Mononuclear cell (primary cell): ENCODE data around the gene CCDC126. TPM values are rescaled to one million over a fixed set of nuclear protein-coding genes. Genes with fewer than 3 reads are reported as not detected.
"Not testable (repeated sequence)": the region's sequence is repeated elsewhere in the genome, so short reads cannot be mapped to it uniquely, and the experiment has no call there.

Experiments
- H3K27me3 ChIP-seq: 2 replicates; pipeline ENCODE4 v1.6.0; 2011; ENCODE audit warnings: low read length, control low read depth; ENCODE audit not compliant: insufficient read depth
- H3K4me1 ChIP-seq: 2 replicates; pipeline ENCODE4 v1.5.1; 2011; ENCODE audit warnings: mild to moderate bottlenecking, low read length, control low read depth; ENCODE audit not compliant: insufficient read depth
- H3K4me3 ChIP-seq: 2 replicates; pipeline ENCODE4 v1.5.1; 2011; ENCODE audit warnings: mild to moderate bottlenecking, low read length, moderate library complexity
- H3K9me3 ChIP-seq: 2 replicates; pipeline ENCODE4 v1.5.1; 2011; ENCODE audit warnings: low read depth, mild to moderate bottlenecking, control low read depth, low read length
- total RNA-seq: library from RNA; depleted of rRNA; stranded (reverse); fragments of >200 nt; gene quantifications from one replicate; pipeline ENCODE4 v1.2.3, GENCODE V29; 2012

CCDC126 gene
- total RNA-seq, 1 donor, result 32.5 TPM

GRCh38 chr7:23662124-23662983 is 65.2 kb downstream of the CCDC126 start:
- no peaks in the 10 kb centered on the region for H3K9me3 ChIP-seq
- no peaks in the 10 kb centered on the region for H3K27me3 ChIP-seq
- no peaks in the 10 kb centered on the region for H3K4me1 ChIP-seq
- H3K4me3 ChIP-seq, result no peak overlapping the region

GRCh38 chr7:23662984-23663313 is 65.8 kb downstream of the CCDC126 start:
- H3K4me1 ChIP-seq, result no peaks in the 10 kb centered on the region
- no peaks in the 10 kb centered on the region for H3K9me3 ChIP-seq
- H3K4me3 ChIP-seq, result no peak overlapping the region
- no peaks in the 10 kb centered on the region for H3K27me3 ChIP-seq

DNA sequence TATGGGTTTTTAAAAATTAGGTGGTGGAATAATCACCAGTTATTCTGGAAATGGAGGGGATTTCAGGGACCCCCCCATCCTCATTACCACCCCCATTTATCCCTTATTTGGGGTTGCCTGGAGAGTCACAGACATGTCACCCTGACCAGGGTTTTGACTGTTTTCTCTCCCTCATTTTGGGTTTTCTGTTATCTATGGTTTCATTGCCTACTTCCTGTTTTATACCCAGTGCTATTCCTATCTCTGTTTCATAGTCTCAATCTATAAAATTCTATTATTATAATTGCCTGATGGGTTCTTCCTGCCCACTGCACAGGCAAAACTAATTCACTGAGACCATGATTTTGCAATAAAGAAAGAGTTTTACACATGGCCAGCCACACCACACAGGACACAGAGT is 66.9 kb downstream of the CCDC126 start:
- Histone ChIP-seq H3K4me1 (no peaks in the 10 kb centered on the region), H3K4me3 (no peak overlapping the region), H3K27me3 (no peaks in the 10 kb centered on the region), H3K9me3 (no peaks in the 10 kb centered on the region)

DNA sequence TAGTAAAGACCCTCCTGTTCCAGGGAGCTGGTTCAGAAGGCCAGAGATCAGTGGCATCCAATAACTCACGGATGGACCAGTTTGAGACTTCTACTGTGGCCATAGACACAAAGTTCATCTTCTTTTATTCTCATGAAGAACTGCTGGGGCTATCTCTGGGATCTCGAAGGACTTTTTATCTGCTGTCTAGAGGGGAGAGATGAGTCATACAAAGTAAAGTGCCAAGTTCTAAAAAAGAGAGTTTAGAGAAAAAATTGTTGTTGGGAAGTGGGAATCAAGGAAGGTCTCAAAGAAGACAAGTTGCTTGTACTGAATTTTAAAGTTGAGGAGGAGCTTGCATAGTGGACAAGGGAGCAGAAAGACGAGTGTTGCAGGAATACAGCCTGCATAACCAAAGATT is 74.9 kb downstream of the CCDC126 start:
- no peaks in the 10 kb centered on the region for H3K27me3 ChIP-seq
- no peaks in the 10 kb centered on the region for H3K4me1 ChIP-seq
- no peaks in the 10 kb centered on the region for H3K9me3 ChIP-seq
- no peak overlapping the region for H3K4me3 ChIP-seq

- H3K27me3 ChIP-seq, result no peaks in the 10 kb centered on the region
- H3K9me3 ChIP-seq, result no peaks in the 10 kb centered on the region
- peak within 1 kb of the TSS; percentile 70 for H3K4me3 ChIP-seq
- peaks cover 7% of the 10 kb centered on the region for H3K4me1 ChIP-seq
Measured at GRCh38 chr7:23679898-23680413, 82.8 kb downstream of the CCDC126 start, which contains the start of gene FAM221A. FAM221A (plus strand) TSS chr7:23680199; CDS start chr7:23680219, 20 bp downstream.

- Histone ChIP-seq H3K9me3 (no peaks in the 10 kb centered on the region), H3K27me3 (no peaks in the 10 kb centered on the region), H3K4me1 (peaks cover 7% of the 10 kb centered on the region), H3K4me3 (peak overlapping the region; percentile 70)
Measured at GRCh38 chr7:23680414-23681405, 83.5 kb downstream of the CCDC126 start.

- H3K4me1 ChIP-seq, H3K4me3 ChIP-seq, H3K9me3 ChIP-seq, H3K27me3 ChIP-seq: not testable (repeated sequence)
Measured at GRCh38 chr7:23684041-23684440, 86.9 kb downstream of the CCDC126 start.

- Histone ChIP-seq H3K4me3 (no peak overlapping the region), H3K27me3 (no peaks in the 10 kb centered on the region), H3K4me1 (peaks cover 5% of the 10 kb centered on the region), H3K9me3 (no peaks in the 10 kb centered on the region)
Measured at GRCh38 chr7:23685731-23686130, 88.5 kb downstream of the CCDC126 start.

DNA sequence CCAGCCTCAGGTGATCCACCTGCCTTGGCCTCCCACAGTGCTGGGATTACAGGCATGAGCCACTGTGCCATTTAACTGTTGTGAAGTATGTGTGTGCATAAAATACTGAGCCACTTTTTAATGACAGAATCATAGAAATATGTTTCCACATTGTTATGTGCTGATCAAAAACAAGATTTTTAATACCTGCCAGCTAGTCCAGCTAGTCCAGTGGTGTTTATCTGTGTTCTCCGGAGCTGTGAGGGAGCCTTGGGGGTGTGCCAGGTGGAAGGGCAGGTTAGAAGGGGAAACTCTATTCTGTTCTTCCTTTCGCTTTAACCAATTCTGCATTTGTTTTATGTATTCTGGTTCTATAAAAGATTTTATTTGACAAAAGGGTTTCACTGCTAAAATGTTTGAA is 89.8 kb downstream of the CCDC126 start:
- H3K4me1 ChIP-seq, result no peaks in the 10 kb centered on the region
- no peak overlapping the region for H3K4me3 ChIP-seq
- no peaks in the 10 kb centered on the region for H3K27me3 ChIP-seq
- H3K9me3 ChIP-seq, result no peaks in the 10 kb centered on the region

DNA sequence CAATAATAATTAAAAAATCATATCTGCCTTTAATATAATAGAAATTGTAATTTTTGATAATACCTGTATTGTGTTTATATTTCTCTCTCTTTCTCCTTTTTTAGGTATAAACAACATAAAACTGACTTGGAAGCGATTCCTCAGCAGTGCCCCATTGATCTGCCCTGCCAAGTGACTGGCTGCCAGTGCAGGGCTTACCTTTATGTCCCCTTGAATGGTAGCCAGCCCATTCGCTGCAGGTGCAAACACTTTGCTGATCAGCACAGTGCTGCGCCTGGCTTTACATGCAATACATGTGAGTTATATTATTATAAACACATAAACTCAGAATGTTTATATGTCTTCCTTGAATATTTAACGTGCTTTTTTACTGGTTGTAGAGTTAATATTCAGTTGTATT is 92.0 kb downstream of the CCDC126 start:
- Histone ChIP-seq H3K9me3 (no peaks in the 10 kb centered on the region), H3K27me3 (no peaks in the 10 kb centered on the region)

DNA sequence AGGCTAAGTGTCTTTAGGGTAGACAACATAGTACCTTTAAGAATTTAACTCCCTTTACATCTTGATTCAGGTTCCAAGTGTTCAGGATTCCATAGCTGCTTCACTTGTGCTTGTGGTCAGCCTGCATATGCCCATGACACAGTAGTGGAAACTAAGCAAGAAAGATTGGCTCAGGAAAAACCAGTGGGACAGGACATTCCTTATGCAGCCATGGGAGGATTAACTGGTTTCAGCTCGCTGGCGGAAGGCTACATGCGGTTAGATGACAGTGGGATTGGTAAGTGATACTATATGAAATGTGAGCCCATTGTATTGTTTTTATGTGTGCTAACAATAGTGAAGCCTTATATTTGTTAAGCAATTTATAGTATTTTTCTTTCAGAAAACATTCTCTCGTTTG is 94.1 kb downstream of the CCDC126 start:
- no peaks in the 10 kb centered on the region for H3K4me1 ChIP-seq
- H3K9me3 ChIP-seq, result no peaks in the 10 kb centered on the region
- H3K4me3 ChIP-seq, result no peak overlapping the region
- no peaks in the 10 kb centered on the region for H3K27me3 ChIP-seq

More for the DNA sequence above, 92.0 kb downstream of the CCDC126 start:
- Histone ChIP-seq H3K4me1 (no peaks in the 10 kb centered on the region), H3K4me3 (no peak overlapping the region)

DNA sequence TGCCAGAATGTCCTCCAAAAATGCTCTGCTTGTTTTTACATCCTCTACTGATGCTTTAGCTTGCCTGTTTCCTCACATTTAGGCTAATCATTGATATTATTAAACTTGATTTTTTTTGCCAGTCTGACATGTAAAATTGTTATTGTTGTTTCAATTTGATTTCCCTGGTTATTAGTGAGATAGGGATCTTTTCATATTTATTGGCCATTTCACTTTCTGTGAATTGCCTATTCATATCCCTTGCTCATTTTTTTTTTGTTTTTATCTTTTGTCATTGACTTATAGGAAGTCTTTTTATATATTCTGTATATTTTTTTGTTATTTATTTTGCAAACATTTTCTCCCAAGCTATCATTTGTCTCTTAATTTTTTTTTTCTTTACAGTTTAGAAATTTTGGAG is 96.0 kb downstream of the CCDC126 start:
- Histone ChIP-seq H3K9me3 (no peaks in the 10 kb centered on the region), H3K27me3 (no peaks in the 10 kb centered on the region), H3K4me3 (no peak overlapping the region), H3K4me1 (no peaks in the 10 kb centered on the region)
